ENCODE data around the gene BICRAL. TPM values are rescaled to one million over a fixed set of nuclear protein-coding genes. Genes with fewer than 3 reads are reported as not detected.
"Not testable (repeated sequence)": the region's sequence is repeated elsewhere in the genome, so short reads cannot be mapped to it uniquely, and the experiment has no call there.

The BICRAL gene
- 4.9 and 6.9 TPM in 2 replicates for total RNA-seq
- polyA plus RNA-seq: 10.2 and 11.5 TPM in 2 replicates
- polyA plus RNA-seq (2012): 3.5 and 4.6 TPM in 2 replicates
- 9.2 and 10.1 TPM in 2 replicates for polyA minus RNA-seq (ENCODE audit: low replicate concordance)

GRCh38 chr6:42781796-42782688 lies at the start of gene BICRAL:
Gene BICRAL, plus strand, starts transcription at chr6:42782052. Its CDS starts 39,971 bp downstream, at chr6:42822023.
- Histone ChIP-seq H3K9ac (ENCODE audit: insufficient read depth, low read length) (peak within 1 kb of the TSS; percentile 99), H3K4me1 (ENCODE audit: control insufficient read depth, extremely low read depth, insufficient read depth, low read length) (peaks cover 5% of the 10 kb centered on the region), H3K79me2 (ENCODE audit: control insufficient read depth, insufficient read depth, low read length) (peaks cover 30% of the 10 kb centered on the region), H3K9me3 (ENCODE audit: control insufficient read depth, insufficient read depth, low read depth, low read length) (no peaks in the 10 kb centered on the region), H3K4me3 (replicated peaks in 1 of 4; ENCODE audit: control extremely low read depth in 1 of 4, insufficient read depth in 1 of 4, low read depth in 3 of 4, low read length in 4 of 4) (peak within 1 kb of the TSS; percentile 45 to 86 (median 74)), H3K36me3 (ENCODE audit: control insufficient read depth, insufficient read depth, low read length) (no peaks in the 10 kb centered on the region), H3K27ac (ENCODE audit: insufficient read depth, low read length) (peak within 1 kb of the TSS; percentile 96), H3K4me2 (ENCODE audit: extremely low read depth, insufficient read depth, low read length) (peak within 1 kb of the TSS; percentile 84), H2AFZ (ENCODE audit: low read length) (no peak within 1 kb of the TSS), H3K27me3 (ENCODE audit: control insufficient read depth, insufficient read depth, low read length) (no peaks in the 10 kb centered on the region), H4K20me1 (ENCODE audit: control insufficient read depth, extremely low read depth, insufficient read depth, low read length) (no peaks in the 10 kb centered on the region)
- DNase-seq (ENCODE audit: low read depth in 2 of 2): peak; percentile 89 to 90
- TF ChIP-seq EZH2 (IDR thresholded peaks at IDR 0.05; ENCODE audit: low read length, missing control alignments) (no peak), CTCF (conservative IDR thresholded peaks at IDR 0.05 in 1 of 2, IDR thresholded peaks at IDR 0.05 in 1 of 2; ENCODE audit: low read depth in 1 of 2, low read length in 2 of 2) (no peak)

GRCh38 chr6:42733867-42734481 lies 47.9 kb upstream of the BICRAL start:
- not testable (repeated sequence) for H3K9me3 ChIP-seq (ENCODE audit: control insufficient read depth, insufficient read depth, low read depth, low read length); H3K27ac ChIP-seq (ENCODE audit: insufficient read depth, low read length); H3K4me3 ChIP-seq (replicated peaks in 1 of 4; ENCODE audit: control extremely low read depth in 1 of 4, insufficient read depth in 1 of 4, low read depth in 3 of 4, low read length in 4 of 4); H3K4me1 ChIP-seq (ENCODE audit: control insufficient read depth, extremely low read depth, insufficient read depth, low read length); H2AFZ ChIP-seq (ENCODE audit: low read length); H3K79me2 ChIP-seq (ENCODE audit: control insufficient read depth, insufficient read depth, low read length); H4K20me1 ChIP-seq (ENCODE audit: control insufficient read depth, extremely low read depth, insufficient read depth, low read length); H3K9ac ChIP-seq (ENCODE audit: insufficient read depth, low read length); H3K36me3 ChIP-seq (ENCODE audit: control insufficient read depth, insufficient read depth, low read length); H3K4me2 ChIP-seq (ENCODE audit: extremely low read depth, insufficient read depth, low read length); H3K27me3 ChIP-seq (ENCODE audit: control insufficient read depth, insufficient read depth, low read length)
- peak in 1 of 2 donors; percentile 37 for DNase-seq (ENCODE audit: low read depth in 2 of 2)

- TF ChIP-seq EZH2 (IDR thresholded peaks at IDR 0.05; ENCODE audit: low read length, missing control alignments) (no peak), CTCF (conservative IDR thresholded peaks at IDR 0.05 in 1 of 2, IDR thresholded peaks at IDR 0.05 in 1 of 2; ENCODE audit: low read depth in 1 of 2, low read length in 2 of 2) (no peak)
- H3K79me2 ChIP-seq (ENCODE audit: control insufficient read depth, insufficient read depth, low read length): no peaks in the 10 kb centered on the region
Observed at GRCh38 chr6:42735976-42736375, 45.9 kb upstream of the BICRAL start.

More at GRCh38 chr6:42735976-42736375, 45.9 kb upstream of the BICRAL start:
- no peak for DNase-seq (ENCODE audit: low read depth in 2 of 2)
- Histone ChIP-seq H3K36me3 (ENCODE audit: control insufficient read depth, insufficient read depth, low read length) (no peaks in the 10 kb centered on the region), H3K27me3 (ENCODE audit: control insufficient read depth, insufficient read depth, low read length) (no peaks in the 10 kb centered on the region), H2AFZ (ENCODE audit: low read length) (no peak overlapping the region), H3K27ac (ENCODE audit: insufficient read depth, low read length) (no peak overlapping the region), H3K4me2 (ENCODE audit: extremely low read depth, insufficient read depth, low read length) (no peak overlapping the region), H3K4me1 (ENCODE audit: control insufficient read depth, extremely low read depth, insufficient read depth, low read length) (no peaks in the 10 kb centered on the region), H3K4me3 (replicated peaks in 1 of 4; ENCODE audit: control extremely low read depth in 1 of 4, insufficient read depth in 1 of 4, low read depth in 3 of 4, low read length in 4 of 4) (no peak overlapping the region), H3K9me3 (ENCODE audit: control insufficient read depth, insufficient read depth, low read depth, low read length) (no peaks in the 10 kb centered on the region), H4K20me1 (ENCODE audit: control insufficient read depth, extremely low read depth, insufficient read depth, low read length) (no peaks in the 10 kb centered on the region), H3K9ac (ENCODE audit: insufficient read depth, low read length) (no peak overlapping the region)
